B cell (primary cell): ENCODE measurements around the gene ASB8. TPM values are rescaled to one million over a fixed set of nuclear protein-coding genes. Genes with fewer than 3 reads are reported as not detected.
"Not testable (repeated sequence)": the region's sequence is repeated elsewhere in the genome, so short reads cannot be mapped to it uniquely, and the experiment has no call there.

Experiments
- ATAC-seq: fragments of 200-7000 bp; cut with Tn5 transposase; one replicate; pipeline ENCODE4 v1.10.0; 2021; ENCODE audit warnings: low read depth, mild to moderate bottlenecking, moderate number of reproducible peaks, moderate library complexity
- CTCF ChIA-PET: fragments of 350-600 bp; sonication (Branson Sonifier 250); formaldehyde crosslinking; loops from one replicate; lab custom pipeline; 2021; ENCODE audit warnings: antibody characterized with exemption, inconsistent platforms; lab: Charles Lee
- POLR2A ChIA-PET: fragments of 350-600 bp; sonication (Branson Sonifier 250); formaldehyde crosslinking; loops from one replicate; lab custom pipeline; 2021; ENCODE audit warnings: antibody characterized with exemption; lab: Charles Lee
- DNase-seq: peaks from one replicate; pipeline ENCODE4 v3.0.0; 2013
- H2AFZ ChIP-seq: 2 replicates; pipeline ENCODE4 v1.6.1; 2012; ENCODE audit warnings: mild to moderate bottlenecking, low read depth, low read length; ENCODE audit not compliant: insufficient read depth, poor library complexity, severe bottlenecking
- H3K27ac ChIP-seq, 2 donors: 1 replicate in 1 of 2; 2 replicates in 1 of 2; pipeline ENCODE4 v1.5.1; 2012 to 2013; ENCODE audit warnings: low read length in 2 of 2, mild to moderate bottlenecking in 2 of 2, moderate library complexity in 1 of 2
- H3K27me3 ChIP-seq, 4 experiments: fragments of 200-600 bp in 1 of 4; sonication (generic) in 1 of 4; replicated peaks in 1 of 4; 1 replicate in 2 of 4; 2 replicates in 2 of 4; pipeline versions ENCODE4 v1.6.1 to v1.7.0; 2013 to 2016; ENCODE audit warnings: low read length in 3 of 4, mild to moderate bottlenecking in 2 of 4, mixed read lengths in 1 of 4, moderate library complexity in 1 of 4; ENCODE audit not compliant: insufficient read depth in 4 of 4, control insufficient read depth in 3 of 4; ENCODE audit errors: control extremely low read depth in 1 of 4
- H3K36me3 ChIP-seq, 2 experiments: replicated peaks in 1 of 2; 1 replicate in 1 of 2; 2 replicates in 1 of 2; pipeline versions ENCODE4 v1.6.1 to v1.7.1; 2013; ENCODE audit warnings: low read length in 1 of 2; ENCODE audit not compliant: insufficient read depth in 2 of 2, control insufficient read depth in 1 of 2; ENCODE audit errors: control extremely low read depth in 1 of 2, extremely low read depth in 1 of 2
- H3K4me1 ChIP-seq, 2 donors: fragments of 200-600 bp in 1 of 2; sonication (generic) in 1 of 2; 1 replicate in 1 of 2; 2 replicates in 1 of 2; pipeline versions ENCODE4 v1.5.1 to v1.6.1; 2013 to 2017; ENCODE audit warnings: low read length in 2 of 2; ENCODE audit not compliant: control insufficient read depth in 2 of 2, insufficient read depth in 2 of 2
- H3K4me2 ChIP-seq: replicated peaks from 2 replicates; pipeline ENCODE3; 2012; ENCODE audit warnings: mild to moderate bottlenecking, low read depth, low read length; ENCODE audit not compliant: poor library complexity, severe bottlenecking
- H3K4me3 ChIP-seq, 5 experiments: fragments of 200-600 bp in 1 of 5; sonication (generic) in 1 of 5; 1 replicate in 3 of 5; 2 replicates in 2 of 5; pipeline versions ENCODE4 v1.5.1 to v1.7.0; 2011 to 2016; ENCODE audit warnings: low read length in 4 of 5, mild to moderate bottlenecking in 4 of 5, low read depth in 2 of 5, control low read depth in 1 of 5, moderate library complexity in 1 of 5; ENCODE audit not compliant: insufficient read depth in 1 of 5; ENCODE audit errors: control extremely low read depth in 1 of 5, extremely low read depth in 1 of 5
- H3K79me2 ChIP-seq: fragments of 200-600 bp; sonication (generic); one replicate; pipeline ENCODE4 v1.6.0; 2016; ENCODE audit warnings: low read length; ENCODE audit not compliant: control insufficient read depth, insufficient read depth
- H3K9ac ChIP-seq: fragments of 200-600 bp; sonication (generic); 2 replicates; pipeline ENCODE4 v1.6.1; 2017; ENCODE audit warnings: mild to moderate bottlenecking, low read length, moderate library complexity
- H3K9me3 ChIP-seq, 3 donors: one replicate each; pipeline versions ENCODE4 v1.6.1 to v1.7.1; 2013; ENCODE audit warnings: low read length in 2 of 3; ENCODE audit not compliant: control insufficient read depth in 2 of 3, insufficient read depth in 1 of 3; ENCODE audit errors: control extremely low read depth in 1 of 3
- H4K20me1 ChIP-seq: 2 replicates; pipeline ENCODE4 v1.6.0; 2012; ENCODE audit warnings: mild to moderate bottlenecking, low read length; ENCODE audit not compliant: insufficient read depth, control insufficient read depth, poor library complexity, severe bottlenecking
- H3K27ac Mint-ChIP-seq: one replicate; pipeline ENCODE4 v1.8.0; 2021; ENCODE audit warnings: mixed read lengths
- H3K27me3 Mint-ChIP-seq: one replicate; pipeline ENCODE4 v1.8.0; 2021; ENCODE audit warnings: mixed read lengths
- H3K4me1 Mint-ChIP-seq: one replicate; pipeline ENCODE4 v1.8.0; 2021; ENCODE audit warnings: mixed read lengths
- H3K4me3 Mint-ChIP-seq: one replicate; pipeline ENCODE4 v1.8.0; 2021; ENCODE audit warnings: mixed read lengths
- H3K9me3 Mint-ChIP-seq: one replicate; pipeline ENCODE4 v1.8.0; 2022; ENCODE audit warnings: mixed read lengths; ENCODE audit not compliant: insufficient read depth
- CTCF ChIP-seq: fragments of 200-600 bp; IDR thresholded peaks from one replicate; pipeline ENCODE4 v1.8.0; 2022; ENCODE audit warnings: antibody characterized with exemption, mild to moderate bottlenecking
- EZH2 ChIP-seq: IDR thresholded peaks from 2 replicates; pipeline ENCODE4 v1.6.1; 2012; ENCODE audit warnings: borderline replicate concordance, low read depth, mild to moderate bottlenecking, moderate library complexity, low read length; ENCODE audit not compliant: insufficient read depth, poor library complexity, severe bottlenecking
- WGBS: methylation state at CpG from one replicate; pipeline ENCODE4 v1.1.5; 2013; ENCODE audit warnings: missing lambda C conversion rate; ENCODE audit not compliant: insufficient coverage; 5-methylcytosine and 5-hydroxymethylcytosine counted together
- intact Hi-C: fragments of 100-400 bp; cut with micrococcal nuclease; formaldehyde crosslinking; loops from one replicate; pipeline ENCODE4 v1.10.0; 2022
- polyA plus RNA-seq: library from polyadenylated mRNA; depleted of rRNA; stranded (reverse); fragments of >200 nt; gene quantifications from 2 replicates; pipeline ENCODE4 v1.2.3, GENCODE V29; 2012
- total RNA-seq, 2 donors: library from RNA; stranded (reverse); fragments of 120-200 nt in 1 of 2; gene quantifications; 1 replicate in 1 of 2; 2 replicates in 1 of 2; pipeline versions ENCODE4 v1.2.3 to v1.2.4, GENCODE V29; 2013 to 2022

Gene ASB8
- total and polyA plus RNA-seq, 2 donors (not counting 1 experiment from before 2014, with no cell fraction given), result 22.7 to 54.8 TPM

- POLR2A ChIA-PET, result interaction anchor here (1.0 to 2.2 kb wide), 4 partner anchors 25 to 52 kb away, joined by 4 to 10 read pairs (median 6); partner anchors contain the start of genes CCDC184, PFKM and SENP1
- Histone ChIP-seq H3K27ac (peak overlapping the region; percentile 67 to 84), H3K9ac (peak overlapping the region; percentile 89), H3K79me2 (peaks cover 30% of the 10 kb centered on the region), H3K4me2 (peak overlapping the region; percentile 78), H3K4me3 (peak overlapping the region; percentile 51 to 98 (median 88)), H2AFZ (peak overlapping the region; percentile 99), H3K4me1 (peaks cover 14 to 15% of the 10 kb centered on the region in 2 donors), H4K20me1 (peaks cover 5% of the 10 kb centered on the region), H3K9me3 (no peaks in the 10 kb centered on the region), H3K27me3 (peaks cover 0 to under 1% (median 0%) of the 10 kb centered on the region in 4 experiments), H3K36me3 (peaks cover 0 to 2% of the 10 kb centered on the region in 2 experiments)
- CTCF ChIA-PET, result interaction anchor here (1.0 to 3.1 kb wide), 14 partner anchors 9 to 452 kb away, joined by 3 to 28 read pairs (median 6); partner anchors contain the start of genes CCDC184, PFKM, RPAP3 and SENP1
- Mint-ChIP-seq H3K4me1 (peaks cover 21% of the 10 kb centered on the region), H3K4me3 (peak overlapping the region; percentile 99), H3K9me3 (no peaks in the 10 kb centered on the region), H3K27me3 (peaks cover 2% of the 10 kb centered on the region), H3K27ac (peak overlapping the region; percentile 99)
- no CpG with 5 or more reads among the region's 3 CpGs for WGBS
- intact Hi-C loops, result loop anchor here (1.0 to 2.0 kb wide), 6 partner anchors 25 to 451 kb away; partner anchors contain the start of genes CCDC184, PFKM, RPAP3 and SENP1
- no peak for TF ChIP-seq EZH2
- no peak for TF ChIP-seq CTCF
- ATAC-seq (no peak), DNase-seq (no peak)
These were observed 615 bp upstream of the ASB8 start for GRCh38 chr12:48157889-48158370.

GRCh38 chr12:48156652-48157017 is 680 bp downstream of the ASB8 start:
- no peaks in the 10 kb centered on the region for H3K9me3 ChIP-seq
- Mint-ChIP-seq H3K27ac (peak overlapping the region; percentile 56), H3K4me1 (peaks cover 21% of the 10 kb centered on the region), H3K27me3 (no peaks in the 10 kb centered on the region), H3K4me3 (peak overlapping the region; percentile 99), H3K9me3 (no peaks in the 10 kb centered on the region)
- peaks cover 14 to 15% of the 10 kb centered on the region in 2 donors for H3K4me1 ChIP-seq
- no peaks in the 10 kb centered on the region for H3K27me3 ChIP-seq
- H2AFZ ChIP-seq, result peak overlapping the region; percentile 99
- H3K36me3 ChIP-seq, result peaks cover 0 to 11% of the 10 kb centered on the region in 2 experiments
- no peak for TF ChIP-seq EZH2
- TF ChIP-seq CTCF, result no peak
- WGBS, result 42% methylated on average over 8 of the region's 8 CpGs
- peak overlapping the region; percentile 89 for H3K9ac ChIP-seq
- CTCF ChIA-PET, result interaction anchor here (0.9 to 3.1 kb wide), 9 partner anchors 9 to 210 kb away, joined by 3 to 28 read pairs (median 6); partner anchors contain the start of genes PFKM and SENP1
- DNase-seq (no peak), ATAC-seq (no peak)
- H3K27ac ChIP-seq, result peak overlapping the region; percentile 67 to 84
- H3K79me2 ChIP-seq, result peaks cover 33% of the 10 kb centered on the region
- H4K20me1 ChIP-seq, result peaks cover 7% of the 10 kb centered on the region
- POLR2A ChIA-PET, result interaction anchor here (0.6 to 2.2 kb wide), 3 partner anchors 26 to 252 kb away, joined by 3 to 10 read pairs (median 6); partner anchors contain the start of genes CCDC184, SENP1 and VDR
- peak overlapping the region; percentile 78 for H3K4me2 ChIP-seq
- intact Hi-C loops, result loop anchor here (1.0 to 2.0 kb wide), 6 partner anchors 27 to 450 kb away; partner anchors contain the start of genes CCDC184, PFKM, RPAP3 and SENP1
- peak overlapping the region; percentile 81 to 98 (median 88) for H3K4me3 ChIP-seq

GRCh38 chr12:48155786-48156185 is 1.5 kb downstream of the ASB8 start:
- H3K27me3 ChIP-seq, H3K4me2 ChIP-seq, POLR2A ChIA-PET, H3K27ac ChIP-seq, DNase-seq, H3K27ac Mint-ChIP-seq, H3K9me3 Mint-ChIP-seq, ATAC-seq, H3K27me3 Mint-ChIP-seq, H2AFZ ChIP-seq, H3K9ac ChIP-seq, H3K9me3 ChIP-seq, H3K4me3 Mint-ChIP-seq, H3K4me3 ChIP-seq: not testable (repeated sequence)
- intact Hi-C loops, result loop anchor here (2.0 kb wide), 2 partner anchors 193 to 449 kb away; partner anchors contain the start of genes RPAP3 and TMEM106C
- WGBS, result 100% methylated on average over 1 of the region's 5 CpGs
- Histone ChIP-seq H3K4me1 (peaks cover 14 to 15% of the 10 kb centered on the region in 2 donors), H4K20me1 (peaks cover 11% of the 10 kb centered on the region), H3K36me3 (peaks cover 2 to 19% of the 10 kb centered on the region in 2 experiments), H3K79me2 (peaks cover 33% of the 10 kb centered on the region)
- peaks cover 21% of the 10 kb centered on the region for H3K4me1 Mint-ChIP-seq
- CTCF ChIA-PET, result interaction anchor here (2.2 to 3.1 kb wide), 2 partner anchors 34 to 50 kb away, joined by 6 to 28 read pairs; partner anchors contain the start of gene SENP1
